ENCODE data around the gene POLH. TPM values are rescaled to one million over a fixed set of nuclear protein-coding genes. Genes with fewer than 3 reads are reported as not detected.

The POLH gene
- polyA plus RNA-seq, 1 of the 3 experiments (the other 2 are of a cell fraction) = 11.5 TPM

DNA sequence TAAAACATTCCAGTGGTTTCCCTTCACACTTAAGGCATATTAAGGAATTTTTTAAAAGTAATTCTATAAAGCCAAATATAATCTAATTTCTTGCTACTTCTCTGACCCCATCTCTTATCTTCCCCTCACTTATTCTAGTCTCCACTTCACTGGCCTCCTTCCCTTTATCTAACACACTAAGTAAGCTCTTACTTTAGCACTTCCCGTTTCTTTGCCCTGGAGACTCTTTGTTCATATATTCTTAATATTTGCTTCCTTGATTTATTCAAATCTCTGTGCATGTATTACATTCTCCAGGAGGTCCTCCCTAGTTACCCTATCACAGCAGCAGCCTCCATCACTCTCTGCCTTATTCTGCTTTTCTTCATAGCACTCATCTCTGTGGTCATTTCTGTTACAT lies 32.8 kb downstream of the POLH start:
- H4K20me1 ChIP-seq (ENCODE audit: insufficient read depth) = 0 out of 2 replicates have a peak, but pooled peaks cover 3% of the 10 kb centered on the region
- no peak for TF ChIP-seq EZH2phosphoT487 (IDR thresholded peaks at IDR 0.05; ENCODE audit: borderline replicate concordance, low read depth)
- TF ChIP-seq, protein P1, sequence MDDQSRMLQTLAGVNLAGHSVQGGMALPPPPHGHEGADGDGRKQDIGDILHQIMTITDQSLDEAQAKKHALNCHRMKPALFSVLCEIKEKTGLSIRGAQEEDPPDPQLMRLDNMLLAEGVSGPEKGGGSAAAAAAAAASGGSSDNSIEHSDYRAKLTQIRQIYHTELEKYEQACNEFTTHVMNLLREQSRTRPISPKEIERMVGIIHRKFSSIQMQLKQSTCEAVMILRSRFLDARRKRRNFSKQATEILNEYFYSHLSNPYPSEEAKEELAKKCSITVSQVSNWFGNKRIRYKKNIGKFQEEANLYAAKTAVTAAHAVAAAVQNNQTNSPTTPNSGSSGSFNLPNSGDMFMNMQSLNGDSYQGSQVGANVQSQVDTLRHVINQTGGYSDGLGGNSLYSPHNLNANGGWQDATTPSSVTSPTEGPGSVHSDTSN (IDR thresholded peaks at IDR 0.05) = no peak
- TF ChIP-seq, protein P2, sequence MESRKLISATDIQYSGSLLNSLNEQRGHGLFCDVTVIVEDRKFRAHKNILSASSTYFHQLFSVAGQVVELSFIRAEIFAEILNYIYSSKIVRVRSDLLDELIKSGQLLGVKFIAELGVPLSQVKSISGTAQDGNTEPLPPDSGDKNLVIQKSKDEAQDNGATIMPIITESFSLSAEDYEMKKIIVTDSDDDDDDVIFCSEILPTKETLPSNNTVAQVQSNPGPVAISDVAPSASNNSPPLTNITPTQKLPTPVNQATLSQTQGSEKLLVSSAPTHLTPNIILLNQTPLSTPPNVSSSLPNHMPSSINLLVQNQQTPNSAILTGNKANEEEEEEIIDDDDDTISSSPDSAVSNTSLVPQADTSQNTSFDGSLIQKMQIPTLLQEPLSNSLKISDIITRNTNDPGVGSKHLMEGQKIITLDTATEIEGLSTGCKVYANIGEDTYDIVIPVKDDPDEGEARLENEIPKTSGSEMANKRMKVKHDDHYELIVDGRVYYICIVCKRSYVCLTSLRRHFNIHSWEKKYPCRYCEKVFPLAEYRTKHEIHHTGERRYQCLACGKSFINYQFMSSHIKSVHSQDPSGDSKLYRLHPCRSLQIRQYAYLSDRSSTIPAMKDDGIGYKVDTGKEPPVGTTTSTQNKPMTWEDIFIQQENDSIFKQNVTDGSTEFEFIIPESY (IDR thresholded peaks at IDR 0.05; ENCODE audit: borderline replicate concordance, low read depth) = no peak
- TF ChIP-seq, protein P3, sequence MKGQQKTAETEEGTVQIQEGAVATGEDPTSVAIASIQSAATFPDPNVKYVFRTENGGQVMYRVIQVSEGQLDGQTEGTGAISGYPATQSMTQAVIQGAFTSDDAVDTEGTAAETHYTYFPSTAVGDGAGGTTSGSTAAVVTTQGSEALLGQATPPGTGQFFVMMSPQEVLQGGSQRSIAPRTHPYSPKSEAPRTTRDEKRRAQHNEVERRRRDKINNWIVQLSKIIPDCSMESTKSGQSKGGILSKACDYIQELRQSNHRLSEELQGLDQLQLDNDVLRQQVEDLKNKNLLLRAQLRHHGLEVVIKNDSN (IDR thresholded peaks at IDR 0.05; ENCODE audit: borderline replicate concordance, low read depth) = no peak

DNA sequence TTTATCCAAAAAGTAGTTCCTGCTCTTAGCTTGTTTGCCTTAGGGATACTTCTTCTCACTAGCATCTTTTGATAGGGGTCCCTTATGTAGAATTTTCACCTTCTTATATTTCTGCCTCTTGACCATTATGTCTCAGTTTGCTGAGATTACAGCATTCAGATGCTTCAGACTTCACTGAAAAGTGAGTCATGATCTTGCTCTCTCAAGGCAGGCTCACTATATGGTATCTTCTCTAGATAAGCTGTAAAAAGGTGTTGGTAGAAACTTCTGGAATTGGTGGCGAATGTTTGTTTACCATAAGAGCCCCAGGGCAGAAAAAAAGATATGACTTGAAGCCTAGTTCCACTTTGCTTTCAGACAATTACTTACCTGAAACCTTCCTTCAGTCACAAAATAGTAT lies 33.4 kb downstream of the POLH start:
- Histone ChIP-seq H4K20me1 (ENCODE audit: insufficient read depth) (no peaks in the 10 kb centered on the region), H3K9me3 (no peaks in the 10 kb centered on the region), H3K27me3 (ENCODE audit: insufficient read depth) (no peaks in the 10 kb centered on the region), H3K36me3 (replicated peaks in 1 of 2; ENCODE audit: control insufficient read depth in 1 of 2, insufficient read depth in 2 of 2, low read length in 1 of 2) (peaks cover 39 to 74% of the 10 kb centered on the region in 2 experiments), H3K4me2 (no peak overlapping the region), H2AFZ (ENCODE audit: low read depth) (no peak overlapping the region), H3K9ac (no peak overlapping the region), H3K4me3 (ENCODE audit: low read depth in 2 of 2, low read length in 1 of 2) (no peak overlapping the region), H3K4me1 (ENCODE audit: control insufficient read depth in 1 of 2, insufficient read depth in 2 of 2, low read depth in 1 of 2, low read length in 1 of 2) (peaks cover 0 to 3% of the 10 kb centered on the region in 2 experiments; a peak in 2 of 4 replicates), H3K27ac (ENCODE audit: low read depth in 2 of 2, low read length in 1 of 2) (no peak overlapping the region), H3K79me2 (ENCODE audit: insufficient read depth) (peaks cover 22% of the 10 kb centered on the region), H3F3A (replicated peaks; ENCODE audit: insufficient read depth) (peaks cover 11% of the 10 kb centered on the region), H3K9me2 (no peaks in the 10 kb centered on the region)
- TF ChIP-seq RFX5 (IDR thresholded peaks at IDR 0.05; ENCODE audit: low read length) (no peak), YY1 (IDR thresholded peaks at IDR 0.05; ENCODE audit: low read depth) (no peak)
- no peak for DNase-seq
- ChIA-PET POLR2A (interaction anchor here (1.5 kb wide), 1 partner anchor 20 kb away, joined by 5 read pairs; the partner anchor contains the start of gene GTPBP2), CTCF (interaction anchor here (1.1 to 3.7 kb wide), 13 partner anchors 10 to 469 kb away, joined by 3 to 39 read pairs (median 7); partner anchors contain the start of gene GTPBP2)
- 92% methylated on average over 1 of the region's 1 CpG for WGBS (ENCODE audit: low lambda C conversion rate)

More for the DNA sequence above, 32.8 kb downstream of the POLH start:
- Histone ChIP-seq H3F3A (replicated peaks; ENCODE audit: insufficient read depth) (peaks cover 17% of the 10 kb centered on the region), H3K27me3 (ENCODE audit: insufficient read depth) (no peaks in the 10 kb centered on the region), H3K4me1 (ENCODE audit: control insufficient read depth in 1 of 2, insufficient read depth in 2 of 2, low read depth in 1 of 2, low read length in 1 of 2) (peaks cover 0 to 9% of the 10 kb centered on the region in 2 experiments; a peak in 2 of 4 replicates), H3K9me3 (no peaks in the 10 kb centered on the region), H3K36me3 (replicated peaks in 1 of 2; ENCODE audit: control insufficient read depth in 1 of 2, insufficient read depth in 2 of 2, low read length in 1 of 2) (peaks cover 39 to 72% of the 10 kb centered on the region in 2 experiments), H3K4me2 (no peak overlapping the region), H2AFZ (ENCODE audit: low read depth) (no peak overlapping the region), H3K9me2 (no peaks in the 10 kb centered on the region), H3K79me2 (ENCODE audit: insufficient read depth) (peaks cover 22% of the 10 kb centered on the region), H3K27ac (ENCODE audit: low read depth in 2 of 2, low read length in 1 of 2) (no peak overlapping the region), H3K9ac (no peak overlapping the region), H3K4me3 (ENCODE audit: low read depth in 2 of 2, low read length in 1 of 2) (no peak overlapping the region)
- 90% methylated on average over 1 of the region's 1 CpG for WGBS (ENCODE audit: low lambda C conversion rate)
- DNase-seq = no peak
- ChIA-PET CTCF (interaction anchor here (0.6 to 3.7 kb wide), 44 partner anchors 9 to 583 kb away, joined by 3 to 39 read pairs (median 4); partner anchors contain the start of genes GTPBP2, MAD2L1BP, MRPS18A and XPO5), POLR2A (interaction anchor here (0.6 to 1.5 kb wide), 2 partner anchors 21 to 359 kb away, joined by 3 to 5 read pairs; partner anchors contain the start of gene GTPBP2)

All from SK-N-SH (cell line).